H9 (cell line): ENCODE results near the gene TRIM2. TPM values are rescaled to one million over a fixed set of nuclear protein-coding genes. Genes with fewer than 3 reads are reported as not detected.

Experiments used
- DNase-seq: peaks from one replicate; pipeline ENCODE4 v3.0.0-alpha.2; 2017
- H2AFZ ChIP-seq: one replicate; pipeline ENCODE4 v1.6.1; 2013; ENCODE audit warnings: mild to moderate bottlenecking, low read length, control low read depth, moderate library complexity
- H2AK5ac ChIP-seq: 2 replicates; pipeline ENCODE4 v1.6.1; 2013; ENCODE audit warnings: low read length, control low read depth, mixed read lengths; ENCODE audit not compliant: insufficient read length
- H2BK120ac ChIP-seq: one replicate; pipeline ENCODE4 v1.6.1; 2013; ENCODE audit warnings: low read depth, mild to moderate bottlenecking, low read length, control low read depth, inconsistent platforms; ENCODE audit not compliant: poor library complexity, severe bottlenecking
- H2BK12ac ChIP-seq: 2 replicates; pipeline ENCODE4 v1.6.1; 2013; ENCODE audit warnings: low read length, control low read depth, mixed read lengths, low read depth; ENCODE audit not compliant: insufficient read length
- H2BK15ac ChIP-seq: 2 replicates; pipeline ENCODE4 v1.6.1; 2013; ENCODE audit warnings: low read depth, low read length, control low read depth
- H2BK20ac ChIP-seq: one replicate; pipeline ENCODE4 v1.6.1; 2013; ENCODE audit warnings: low read depth, mild to moderate bottlenecking, low read length, control low read depth, inconsistent platforms; ENCODE audit not compliant: poor library complexity, severe bottlenecking
- H2BK5ac ChIP-seq: 2 replicates; pipeline ENCODE4 v1.6.1; 2013; ENCODE audit warnings: low read length, control low read depth, mixed read lengths; ENCODE audit not compliant: insufficient read length
- H3K14ac ChIP-seq: 2 replicates; pipeline ENCODE4 v1.6.1; 2013; ENCODE audit warnings: low read length, control low read depth; ENCODE audit not compliant: insufficient read depth
- H3K18ac ChIP-seq: 2 replicates; pipeline ENCODE4 v1.6.1; 2013; ENCODE audit warnings: low read depth, mild to moderate bottlenecking, mixed read lengths, low read length, control low read depth; ENCODE audit not compliant: insufficient read length
- H3K23ac ChIP-seq: 2 replicates; pipeline ENCODE4 v1.6.1; 2013; ENCODE audit warnings: low read length, control low read depth, mixed read lengths, low read depth; ENCODE audit not compliant: insufficient read length
- H3K23me2 ChIP-seq: 2 replicates; pipeline ENCODE4 v1.6.1; 2013; ENCODE audit warnings: low read depth, mild to moderate bottlenecking, mixed read lengths, low read length, control low read depth; ENCODE audit not compliant: insufficient read length, poor library complexity, severe bottlenecking
- H3K27ac ChIP-seq: 2 replicates; pipeline ENCODE4 v1.5.1; 2013; ENCODE audit warnings: low read length, control low read depth, mixed read lengths, low read depth; ENCODE audit not compliant: insufficient read length
- H3K27me3 ChIP-seq: 2 replicates; pipeline ENCODE4 v1.6.1; 2013; ENCODE audit warnings: low read length, control low read depth, inconsistent platforms; ENCODE audit not compliant: insufficient read depth
- H3K4ac ChIP-seq: 2 replicates; pipeline ENCODE4 v1.6.1; 2013; ENCODE audit warnings: low read depth, mild to moderate bottlenecking, control low read depth, inconsistent platforms, low read length, moderate library complexity
- H3K4me1 ChIP-seq: 2 replicates; pipeline ENCODE4 v1.6.1; 2013; ENCODE audit warnings: low read length, control low read depth, inconsistent platforms; ENCODE audit not compliant: insufficient read depth
- H3K4me2 ChIP-seq: 2 replicates; pipeline ENCODE4 v1.6.1; 2013; ENCODE audit warnings: low read length, control low read depth, mixed read lengths; ENCODE audit not compliant: insufficient read length, insufficient read depth
- H3K56ac ChIP-seq: 2 replicates; pipeline ENCODE4 v1.6.1; 2013; ENCODE audit warnings: low read depth, mild to moderate bottlenecking, mixed read lengths, low read length, control low read depth; ENCODE audit not compliant: insufficient read length
- H3K79me1 ChIP-seq: 2 replicates; pipeline ENCODE4 v1.6.1; 2013; ENCODE audit warnings: low read depth, mild to moderate bottlenecking, moderate library complexity, low read length, control low read depth, inconsistent platforms; ENCODE audit not compliant: insufficient read depth, poor library complexity, severe bottlenecking
- H3K79me2 ChIP-seq: 2 replicates; pipeline ENCODE4 v1.6.1; 2013; ENCODE audit warnings: low read length, control low read depth, inconsistent platforms; ENCODE audit not compliant: insufficient read depth
- H3K9ac ChIP-seq: 2 replicates; pipeline ENCODE4 v1.6.1; 2013; ENCODE audit warnings: low read length, control low read depth, mixed read lengths; ENCODE audit not compliant: insufficient read length; ENCODE audit errors: extremely low read depth
- H3K9me3 ChIP-seq: one replicate; pipeline ENCODE4 v1.6.1; 2013; ENCODE audit warnings: low read depth, low read length, inconsistent platforms; ENCODE audit not compliant: control insufficient read depth
- H3T11ph ChIP-seq: one replicate; pipeline ENCODE4 v1.6.1; 2013; ENCODE audit warnings: mild to moderate bottlenecking, low read length, control low read depth, inconsistent platforms
- H4K20me1 ChIP-seq: one replicate; pipeline ENCODE4 v1.6.1; 2013; ENCODE audit not compliant: control insufficient read depth, insufficient read length, insufficient read depth
- H4K5ac ChIP-seq: 2 replicates; pipeline ENCODE4 v1.6.1; 2013; ENCODE audit warnings: low read depth, mild to moderate bottlenecking, mixed read lengths, low read length, control low read depth; ENCODE audit not compliant: insufficient read length
- H4K8ac ChIP-seq: replicated peaks from 2 replicates; pipeline ENCODE4 v1.6.1; 2013; ENCODE audit warnings: low read length, control low read depth, mixed read lengths, low read depth; ENCODE audit not compliant: insufficient read length
- H4K91ac ChIP-seq: 2 replicates; pipeline ENCODE4 v1.6.1; 2013; ENCODE audit warnings: low read depth, mild to moderate bottlenecking, moderate library complexity, mixed read lengths, low read length, control low read depth; ENCODE audit not compliant: insufficient read length
- H3K27ac Mint-ChIP-seq, 3 experiments: 2 replicates in 2 of 3; 3 replicates in 1 of 3; pipeline ENCODE4 v1.8.0; 2020 to 2021; ENCODE audit warnings: mixed read lengths in 3 of 3, mild to moderate bottlenecking in 1 of 3, moderate library complexity in 1 of 3
- H3K27me3 Mint-ChIP-seq: 2 replicates; pipeline ENCODE4 v1.8.0; 2021; ENCODE audit warnings: low read depth, mild to moderate bottlenecking, moderate library complexity, mixed read lengths
- H3K36me3 Mint-ChIP-seq, 3 experiments: 2 replicates in 2 of 3; 3 replicates in 1 of 3; pipeline ENCODE4 v1.8.0; 2020 to 2021; ENCODE audit warnings: low read depth in 3 of 3, mixed read lengths in 3 of 3; ENCODE audit not compliant: insufficient read depth in 1 of 3
- H3K4me1 Mint-ChIP-seq, 2 experiments: 2 replicates each; pipeline ENCODE4 v1.8.0; 2020; ENCODE audit warnings: mixed read lengths in 2 of 2
- H3K4me3 Mint-ChIP-seq, 2 experiments: 2 replicates in 1 of 2; 3 replicates in 1 of 2; pipeline ENCODE4 v1.8.0; 2020 to 2021; ENCODE audit warnings: mild to moderate bottlenecking in 2 of 2, mixed read lengths in 2 of 2, moderate library complexity in 1 of 2
- H3K9me3 Mint-ChIP-seq, 2 experiments: 2 replicates in 1 of 2; 3 replicates in 1 of 2; pipeline ENCODE4 v1.8.0; 2020; ENCODE audit warnings: mild to moderate bottlenecking in 2 of 2, mixed read lengths in 2 of 2, moderate library complexity in 1 of 2
- CTCF ChIP-seq: fragments of 200-600 bp; sonication (generic); conservative IDR thresholded peaks from 3 replicates; pipeline ENCODE4 v1.8.0; 2021; ENCODE audit warnings: antibody characterized with exemption, mild to moderate bottlenecking
- WGBS: extraction: QIAGEN DNeasy Blood & Tissue Kit; methylation state at CpG from one replicate; pipeline ENCODE4 v1.1.7; 2013; ENCODE audit warnings: missing lambda C conversion rate, low lambda C conversion rate, mixed read lengths; ENCODE audit not compliant: insufficient read length; ENCODE audit errors: extremely low coverage; 5-methylcytosine and 5-hydroxymethylcytosine counted together
- total RNA-seq: library from RNA; stranded (reverse); gene quantifications from 2 replicates; pipeline ENCODE4 v1.2.1, GENCODE V29; 2021

TRIM2 gene
- total RNA-seq, 1 experiment from 2014 or later = 28.9 TPM

- no CpG with 5 or more reads among the region's 1 CpG for WGBS
- DNase-seq = no peak
- no peak overlapping the region for H2BK120ac ChIP-seq
Measured at GRCh38 chr4:153369021-153369420, 164.8 kb downstream of the TRIM2 start.

More at GRCh38 chr4:153369021-153369420, 164.8 kb downstream of the TRIM2 start:
- Histone ChIP-seq H3K79me1 (no peaks in the 10 kb centered on the region), H3K27me3 (no peaks in the 10 kb centered on the region), H3K79me2 (no peaks in the 10 kb centered on the region), H3K4me2 (no peak overlapping the region), H2BK12ac (no peak overlapping the region), H2BK15ac (no peak overlapping the region), H3K4ac (no peak overlapping the region), H3K4me1 (no peaks in the 10 kb centered on the region), H2AFZ (no peak overlapping the region), H3K9ac (no peak overlapping the region), H4K91ac (no peak overlapping the region), H3K14ac (no peak overlapping the region), H2AK5ac (no peak overlapping the region), H3K23me2 (no peaks in the 10 kb centered on the region), H3K9me3 (no peaks in the 10 kb centered on the region), H4K8ac (no peak overlapping the region), H3T11ph (no peak overlapping the region), H3K27ac (no peak overlapping the region), H4K20me1 (no peaks in the 10 kb centered on the region), H4K5ac (no peak overlapping the region), H2BK20ac (no peak overlapping the region), H2BK5ac (no peak overlapping the region), H3K56ac (no peak overlapping the region), H3K23ac (no peak overlapping the region), H3K18ac (no peak overlapping the region)
- H3K27ac Mint-ChIP-seq = no peak overlapping the region
- H3K36me3 Mint-ChIP-seq = peaks cover 41 to 66% (median 53%) of the 10 kb centered on the region in 3 experiments
- no peak for TF ChIP-seq CTCF
- no peaks in the 10 kb centered on the region for H3K27me3 Mint-ChIP-seq
- no peaks in the 10 kb centered on the region for H3K4me1 Mint-ChIP-seq
- H3K9me3 Mint-ChIP-seq = peaks cover 0 to 7% of the 10 kb centered on the region in 2 experiments; a peak in 4 of 5 replicates
- H3K4me3 Mint-ChIP-seq = no peak overlapping the region
